Stimulated activated CD4-positive, alpha-beta T cell treated with anti-CD3 and anti-CD28 coated beads, Interleukin-4, amount 100 ng/mL, for 48 hours (primary cell): ENCODE measurements around the gene ROCK1.
"Not testable (repeated sequence)": the region's sequence is repeated elsewhere in the genome, so short reads cannot be mapped to it uniquely, and the experiment has no call there.

Experiments used
- DNase-seq, 2 donors: peaks; one replicate each; pipeline ENCODE4 v3.0.0-alpha.2; 2020; ENCODE audit warnings: low read depth in 2 of 2

ROCK1 gene

DNA sequence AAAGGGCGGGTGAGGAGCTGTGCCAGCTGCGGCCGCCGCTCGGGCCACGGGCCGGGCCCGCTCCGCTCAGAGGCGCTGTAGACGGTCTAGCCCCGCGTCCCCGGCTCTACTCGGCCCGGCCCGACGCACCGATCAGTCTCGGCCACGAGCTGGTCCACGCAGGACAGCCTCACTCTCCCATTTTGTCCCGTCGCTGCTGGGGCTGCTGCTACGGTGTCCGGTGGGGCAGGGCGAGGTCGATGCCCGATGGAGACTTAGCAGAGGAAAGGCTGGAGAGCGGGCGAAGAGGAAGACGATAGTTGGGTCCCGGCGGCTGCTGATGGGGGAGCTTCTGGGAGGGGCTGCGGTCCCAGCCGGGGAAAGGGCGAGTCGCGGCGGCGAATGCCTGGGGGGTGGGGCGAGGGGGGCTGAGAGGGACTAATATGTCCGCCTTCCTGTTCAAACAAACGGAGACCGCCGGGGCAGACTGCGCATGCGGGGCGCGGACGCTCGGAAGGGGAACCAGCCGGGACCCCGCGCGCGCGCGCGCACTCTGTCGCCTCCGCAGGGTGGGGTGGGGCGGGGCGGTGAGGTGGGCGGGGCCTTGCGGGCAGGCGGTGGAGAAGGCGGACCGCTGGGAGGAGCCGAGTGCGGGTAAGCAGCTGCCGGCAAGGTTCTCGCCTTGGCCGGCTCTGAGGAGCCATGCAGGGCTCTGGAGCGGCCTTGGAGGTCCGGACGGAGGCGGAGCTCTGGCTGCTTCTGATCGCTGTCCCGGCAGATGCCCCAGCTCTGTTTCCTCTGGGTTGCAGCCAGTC is at the start of gene ROCK1:
TSS of gene ROCK1 (minus strand) at position 468 of the 794 bp plus-strand sequence. CDS start 903 bp downstream, outside the sequence.
- DNase-seq = peak; percentile 97 to 98

DNA sequence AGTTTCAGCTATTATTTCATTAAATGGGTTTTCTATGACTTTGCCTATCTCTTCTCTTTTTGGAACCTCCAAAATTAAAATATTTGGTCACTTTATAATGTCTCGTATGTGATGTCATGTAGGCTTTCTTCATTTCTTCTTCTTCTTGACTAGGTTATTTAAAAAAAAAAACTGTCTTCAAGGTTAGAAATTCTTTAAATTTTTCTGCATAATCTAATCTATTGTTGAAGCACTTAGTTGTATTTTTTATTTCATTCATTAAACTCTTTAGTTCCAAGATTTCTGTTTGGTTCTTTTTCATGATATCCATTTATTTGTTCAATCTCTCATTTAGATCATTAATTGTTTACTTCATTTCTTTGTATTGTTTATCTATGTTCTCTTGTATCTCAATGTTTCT is 43.8 kb upstream of the ROCK1 start:
- no peak for DNase-seq

DNA sequence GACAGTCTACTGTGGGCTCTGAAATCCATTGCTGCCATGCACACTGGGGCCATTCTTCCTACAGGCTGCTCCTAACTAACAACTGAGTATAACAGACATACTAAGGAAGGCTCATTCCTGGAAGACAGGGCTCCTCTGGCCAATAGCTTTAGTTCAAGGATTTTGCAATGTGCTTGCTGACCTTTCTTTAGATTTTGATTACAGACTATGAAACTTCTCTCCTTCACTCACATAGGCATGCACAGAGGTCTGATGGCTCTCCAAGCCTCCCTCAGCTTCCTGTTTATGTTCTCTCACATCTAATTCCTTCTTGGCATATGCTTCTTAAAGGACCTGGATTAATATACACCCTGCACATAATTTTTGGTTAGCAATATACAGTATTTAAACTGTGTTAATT is 34.4 kb upstream of the ROCK1 start:
- DNase-seq = no peak

DNA sequence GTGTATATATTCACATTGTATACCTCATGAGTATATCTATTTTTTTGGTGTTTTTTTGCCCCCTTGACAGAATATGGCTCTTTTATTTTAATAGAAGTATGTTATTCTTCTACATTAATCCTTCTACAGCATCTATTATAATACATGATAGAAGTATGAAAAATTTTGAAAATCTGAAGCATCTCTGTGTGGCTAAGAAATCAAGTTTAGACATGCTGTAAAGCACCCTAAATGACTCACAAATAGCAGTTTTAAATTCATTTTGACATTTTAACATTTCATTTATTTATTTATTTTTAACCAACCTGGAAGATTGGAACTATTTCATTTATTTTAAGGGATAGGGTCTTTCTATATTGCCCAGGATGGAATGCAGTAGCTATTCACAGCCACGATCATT is 33.8 kb upstream of the ROCK1 start:
- DNase-seq = no peak

DNA sequence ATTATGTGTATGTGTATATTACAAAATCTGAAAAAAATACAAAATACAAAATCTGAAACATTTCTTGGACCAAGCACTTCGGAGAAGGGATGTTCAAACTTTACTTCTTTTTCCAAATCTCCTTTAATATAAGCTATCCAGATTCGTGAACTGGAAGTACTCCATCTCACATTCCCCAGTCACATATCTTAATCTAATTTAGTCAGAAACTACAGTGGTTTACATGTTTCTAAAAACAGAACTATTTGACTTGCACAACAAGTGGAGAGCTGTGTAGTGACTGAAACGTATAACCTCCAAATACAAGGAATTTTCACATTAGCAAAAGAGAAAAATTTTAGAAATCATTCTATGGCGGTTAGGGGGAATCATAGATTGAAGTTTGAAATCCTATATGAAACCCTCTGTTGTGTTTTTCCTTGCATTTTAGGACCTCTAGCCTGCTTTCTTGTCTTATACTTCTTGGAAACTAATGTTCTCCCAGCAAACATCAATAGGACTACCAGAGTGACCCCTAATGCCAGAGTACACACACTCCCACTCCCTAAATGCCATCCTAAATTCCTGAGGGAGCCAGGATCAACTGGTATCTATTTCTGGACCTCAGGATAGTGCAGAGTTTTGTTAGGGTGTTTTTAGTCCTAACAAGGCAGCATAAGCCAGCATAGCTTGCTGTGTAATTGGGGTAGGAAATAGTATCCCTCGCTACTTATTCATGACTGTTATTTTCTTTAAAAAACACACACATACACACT is 30.2 kb upstream of the ROCK1 start:
- no peak for DNase-seq

DNA sequence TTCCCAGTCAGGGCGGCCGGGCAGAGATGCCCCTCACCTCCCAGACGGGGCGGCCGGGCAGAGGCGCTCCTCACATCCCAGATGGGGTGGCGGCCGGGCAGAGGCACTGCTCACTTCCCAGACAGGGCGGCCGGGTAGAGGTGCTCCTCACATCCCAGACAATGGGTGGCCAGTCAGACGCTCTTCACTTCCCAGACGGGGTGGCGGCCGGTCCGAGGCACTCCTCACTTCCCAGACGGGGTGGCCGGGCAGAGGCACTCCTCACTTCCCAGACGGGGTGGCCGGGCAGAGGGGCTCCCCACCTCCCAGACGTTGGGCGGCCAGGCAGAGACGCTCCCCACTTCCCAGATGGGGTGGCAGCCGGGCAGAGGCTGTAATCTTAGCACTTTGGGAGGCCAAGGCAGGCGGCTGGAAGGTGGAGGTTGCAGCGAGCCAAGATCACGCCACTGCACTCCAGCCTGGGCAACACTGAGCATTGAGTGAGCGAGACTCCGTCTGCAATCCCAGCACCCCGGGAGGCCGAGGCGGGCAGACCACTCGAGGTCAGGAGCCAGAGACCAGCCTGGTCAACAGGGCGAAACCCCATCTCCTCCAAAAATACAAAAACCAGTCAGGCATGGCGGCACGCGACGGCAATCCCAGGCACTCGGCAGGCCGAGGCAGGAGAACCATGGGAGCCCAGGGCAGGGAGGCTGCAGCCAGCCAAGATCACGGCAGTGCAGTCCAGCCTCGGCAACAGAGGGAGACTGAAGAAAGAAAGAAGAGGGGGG is 26.3 kb upstream of the ROCK1 start:
- DNase-seq = not testable (repeated sequence)

DNA sequence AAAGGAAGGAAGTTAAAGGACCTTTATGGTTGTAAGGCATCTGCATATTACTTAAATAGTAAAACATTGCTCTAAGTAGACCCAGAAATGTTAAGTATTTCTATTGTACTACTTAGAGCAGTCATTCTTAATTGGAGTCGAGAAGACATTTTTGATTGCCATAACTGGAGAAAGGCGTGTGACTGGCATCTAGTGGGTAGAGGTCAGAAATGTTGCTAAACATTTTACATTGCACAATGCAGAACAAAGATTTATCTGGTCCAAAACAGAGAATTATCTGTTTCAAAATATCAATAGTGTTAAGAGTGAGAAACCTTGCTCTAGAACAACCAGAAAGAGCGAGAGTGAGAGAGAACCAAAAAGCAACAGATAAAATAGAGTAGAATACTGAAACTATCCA is 23.3 kb upstream of the ROCK1 start:
- DNase-seq = no peak

DNA sequence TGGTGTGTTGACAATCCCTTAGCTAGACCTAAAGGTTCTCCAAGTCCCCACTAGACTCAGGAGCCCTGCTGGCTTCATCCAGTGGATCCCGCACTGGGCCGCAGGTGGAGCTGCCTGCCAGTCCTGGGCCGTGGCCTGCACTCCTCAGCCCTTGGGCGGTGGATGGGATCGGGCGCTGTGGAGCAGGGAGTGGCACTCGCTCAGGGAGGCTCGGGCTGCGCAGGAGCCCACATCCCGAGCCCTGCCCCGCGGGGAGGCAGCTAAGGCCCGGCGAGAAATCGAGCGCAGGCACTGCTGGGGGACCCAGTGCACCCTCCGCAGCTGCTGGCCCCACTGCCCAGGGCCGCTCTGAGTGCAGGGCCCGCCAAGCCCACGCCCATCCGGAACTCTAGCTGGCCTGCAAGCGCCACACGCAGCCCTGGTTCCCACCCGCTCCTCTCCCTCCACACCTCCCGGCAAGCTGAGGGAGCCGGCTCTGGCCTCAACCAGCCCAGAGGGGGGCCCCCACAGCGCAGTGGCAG is 20.8 kb upstream of the ROCK1 start:
- no peak for DNase-seq

DNA sequence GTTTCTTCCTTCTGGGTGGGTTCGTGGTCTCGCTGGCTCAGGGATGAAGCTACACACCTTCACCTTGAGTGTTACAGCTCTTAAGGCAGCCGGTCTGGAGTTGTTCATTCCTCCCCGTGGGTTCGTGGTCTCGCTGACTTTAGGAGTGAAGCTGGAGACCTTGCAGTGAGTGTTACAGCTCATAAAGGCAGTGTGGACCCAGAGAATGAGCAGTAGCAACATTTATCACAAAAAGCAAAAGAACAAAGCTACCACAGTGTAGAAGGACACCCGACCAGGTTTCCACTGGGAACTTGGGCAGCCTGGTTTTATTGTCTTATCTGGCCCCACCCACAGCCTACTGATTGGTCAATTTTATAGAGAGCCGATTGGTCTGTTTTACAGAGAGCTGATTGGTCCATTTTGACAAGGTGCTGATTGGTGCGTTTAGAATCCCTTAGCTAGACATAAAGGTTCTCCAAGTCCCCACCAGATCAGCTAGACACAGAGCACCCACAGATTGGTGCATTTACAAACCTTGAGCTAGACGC is 20.1 kb upstream of the ROCK1 start:
- DNase-seq = no peak

DNA sequence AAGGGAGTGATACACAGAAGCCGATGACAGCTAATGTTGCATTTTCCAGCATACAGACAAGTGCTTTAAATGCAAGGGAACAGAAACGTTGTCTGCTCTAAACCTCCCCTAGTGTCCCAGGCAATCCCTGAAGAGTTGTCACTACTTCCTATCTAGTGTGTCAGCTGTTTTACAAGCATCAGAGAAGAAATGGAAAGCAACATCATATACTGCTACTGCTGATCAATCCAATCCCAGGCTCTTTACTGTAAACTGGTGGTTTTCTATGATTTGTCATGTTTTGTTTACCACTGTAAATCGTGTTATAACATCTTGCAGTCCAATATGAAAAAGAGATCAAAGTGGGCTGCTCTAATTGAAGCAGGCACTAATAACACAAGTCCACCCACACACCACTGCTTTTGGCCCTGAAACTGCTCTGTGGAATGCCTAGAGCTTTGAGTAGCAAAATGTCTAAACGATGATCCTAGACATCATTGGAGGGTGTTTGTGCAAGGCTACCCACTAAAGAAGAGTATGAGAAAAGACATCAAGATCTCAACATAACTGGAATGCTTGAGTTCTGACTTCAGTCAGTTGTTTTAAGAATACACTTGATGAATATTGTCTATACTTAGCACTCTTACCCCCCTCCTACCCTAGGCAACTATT is 18.1 kb upstream of the ROCK1 start:
- DNase-seq = no peak

DNA sequence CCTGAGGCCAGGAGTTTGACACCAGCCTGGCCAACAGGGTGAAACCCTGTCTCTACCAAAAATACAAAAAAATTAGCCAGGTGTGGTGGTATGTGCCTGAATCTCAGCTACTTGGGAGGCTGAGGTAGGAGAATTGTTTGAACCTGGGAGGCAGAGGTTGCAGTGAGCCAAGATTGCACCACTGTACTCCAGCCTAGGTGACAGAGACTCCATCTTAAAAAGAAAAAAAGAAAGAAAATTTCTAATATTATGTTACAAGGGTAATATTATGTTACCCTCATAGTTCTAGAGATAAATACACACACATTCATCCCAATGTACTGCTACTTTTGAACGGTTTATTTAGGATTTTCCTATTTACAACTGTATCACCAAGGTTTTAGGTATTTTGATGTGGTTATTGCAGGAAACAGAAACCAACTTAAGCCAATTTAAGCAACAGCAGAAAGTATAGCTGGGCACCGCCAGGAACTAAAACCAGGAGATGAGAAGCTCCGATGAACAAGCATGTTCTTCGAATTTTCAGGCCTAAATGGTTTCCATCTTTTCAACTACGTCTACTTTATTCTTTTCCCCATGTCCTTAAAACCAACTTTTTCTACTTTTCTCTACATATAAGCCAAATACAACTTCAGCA is 11.8 kb upstream of the ROCK1 start:
- no peak for DNase-seq

DNA sequence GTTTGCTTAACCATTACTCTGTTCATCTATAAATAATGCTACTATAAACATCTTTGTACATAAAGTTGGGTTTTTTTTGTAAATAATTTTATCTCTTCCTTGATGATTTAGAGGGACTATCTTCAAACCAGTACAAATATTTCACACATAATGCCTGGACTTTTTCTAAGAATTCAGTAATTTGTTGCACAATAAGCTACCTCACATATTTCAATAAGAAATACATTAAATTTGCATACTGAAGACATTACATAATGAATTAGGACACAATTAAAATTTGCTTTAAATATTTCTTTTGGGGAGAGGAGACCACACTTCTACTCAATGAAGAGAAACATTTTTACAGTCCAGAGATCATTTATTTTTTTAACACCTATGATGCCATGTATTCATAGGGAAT is 7.2 kb upstream of the ROCK1 start:
- no peak for DNase-seq

DNA sequence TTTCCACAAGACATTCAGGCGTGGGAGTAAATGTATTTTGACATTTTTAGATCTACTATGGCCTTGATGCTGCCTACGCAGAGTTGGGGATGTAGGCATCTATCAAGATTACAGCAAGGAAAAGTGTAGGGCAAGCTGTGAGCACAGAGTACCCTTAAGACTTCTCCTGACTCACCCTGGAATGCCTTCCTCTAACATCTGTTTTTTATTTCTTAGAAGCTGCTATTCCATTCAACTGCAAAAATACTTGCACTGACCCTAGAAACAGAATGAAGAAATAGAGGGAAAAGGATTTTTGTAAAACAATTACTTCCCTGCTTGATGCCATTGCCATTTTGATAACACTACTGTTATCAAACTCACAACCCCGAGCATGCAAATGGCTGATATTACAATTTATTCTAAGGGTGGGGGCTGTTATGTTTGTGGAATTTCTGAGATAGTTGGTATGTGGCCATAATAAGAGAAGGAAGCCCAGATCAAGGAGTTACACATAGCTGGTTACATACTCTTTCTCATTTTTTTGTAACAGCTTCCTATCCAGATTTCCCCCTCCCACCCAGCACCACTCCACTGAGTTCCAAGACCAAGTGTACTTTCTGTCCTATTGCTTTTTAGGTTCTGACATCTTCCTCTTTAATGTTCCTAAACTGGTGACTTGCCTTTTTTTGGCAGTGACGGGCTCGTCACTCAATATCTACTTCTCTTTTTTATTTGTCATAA is 6.0 kb upstream of the ROCK1 start:
- DNase-seq = no peak

DNA sequence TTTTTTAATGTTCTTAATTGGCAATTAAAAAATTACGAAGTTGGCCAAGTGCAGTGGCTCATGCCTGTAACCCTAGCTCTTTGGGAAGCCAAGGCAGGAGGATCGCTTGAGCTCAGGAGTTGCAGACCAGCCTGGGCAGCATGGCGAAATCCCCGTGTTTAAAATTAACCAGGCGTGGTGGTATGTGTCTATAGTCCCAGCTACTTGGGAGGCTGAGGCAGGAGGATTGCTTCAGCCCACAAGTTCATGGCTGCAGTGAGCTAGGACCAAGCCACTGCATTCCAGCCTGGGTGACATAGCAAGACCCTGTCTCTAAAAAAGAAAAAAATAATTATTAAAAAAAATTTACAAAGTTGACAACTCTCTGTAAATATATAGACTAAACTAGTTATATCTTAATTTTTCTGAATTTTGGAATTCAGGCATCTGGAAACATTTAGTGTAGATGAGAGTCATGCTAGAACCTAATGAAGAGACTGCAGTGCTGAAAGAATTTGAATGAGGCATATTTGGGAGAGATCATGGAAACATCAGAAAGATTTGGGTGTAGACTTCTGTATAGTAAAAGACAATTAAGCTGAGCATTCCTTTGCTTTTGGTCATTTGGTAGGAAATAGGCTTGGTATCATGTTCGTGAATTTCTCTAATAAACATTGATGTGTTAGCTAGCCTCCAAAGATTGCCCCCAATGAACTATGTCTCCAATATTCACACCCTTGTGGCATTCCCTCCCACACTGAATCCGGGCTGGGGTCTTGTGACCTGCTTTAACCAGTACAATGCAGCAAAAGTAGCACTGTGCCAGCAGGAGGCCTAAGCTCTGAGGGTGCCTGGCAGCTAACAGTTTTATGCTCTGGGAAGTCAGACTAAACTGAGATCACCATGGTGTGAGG is 4.2 kb upstream of the ROCK1 start:
- no peak for DNase-seq

DNA sequence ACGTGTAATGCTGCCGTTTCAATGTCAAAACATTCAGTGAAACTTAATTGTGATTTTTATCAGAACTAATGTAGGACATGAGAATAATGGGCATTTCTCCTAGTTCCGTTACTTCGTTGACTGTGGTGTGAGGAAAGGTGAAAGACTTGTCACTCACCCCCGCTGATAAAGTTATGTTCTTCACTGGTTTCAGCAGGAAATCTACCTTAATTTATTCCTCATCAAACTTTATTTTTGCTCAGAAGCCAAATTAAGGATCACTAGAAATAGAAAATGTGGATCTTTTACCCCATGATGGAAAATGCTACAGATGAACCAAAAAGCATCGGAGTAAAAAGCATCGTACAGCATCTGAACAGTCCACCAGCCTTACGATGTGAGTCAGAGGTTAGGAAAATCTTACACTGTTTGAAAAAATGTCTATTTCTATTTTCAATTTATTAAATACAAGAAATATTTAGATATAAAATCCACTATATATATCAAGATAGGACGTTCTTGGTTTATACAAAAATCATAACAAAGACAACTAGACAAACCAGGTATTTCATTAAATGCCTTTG is 1.0 kb upstream of the ROCK1 start:
- DNase-seq = no peak

DNA sequence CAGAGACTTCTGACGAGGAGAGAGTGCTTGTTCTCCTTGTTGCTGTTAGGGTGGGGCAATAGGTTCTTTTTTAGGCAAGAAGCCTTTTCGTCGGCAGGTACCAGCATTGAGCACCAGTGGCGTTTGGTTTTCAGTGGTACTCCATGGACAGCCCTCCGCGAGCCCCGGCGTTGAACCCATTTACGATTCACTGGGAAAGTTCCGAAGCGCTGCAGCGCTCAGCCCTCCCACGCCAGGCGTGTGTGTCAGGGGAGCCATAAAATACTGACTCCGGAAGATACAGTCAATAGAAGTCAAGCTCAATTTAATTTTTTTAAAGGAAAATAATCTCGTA is 494 bp upstream of the ROCK1 start:
- DNase-seq = peak; percentile 25 to 32

DNA sequence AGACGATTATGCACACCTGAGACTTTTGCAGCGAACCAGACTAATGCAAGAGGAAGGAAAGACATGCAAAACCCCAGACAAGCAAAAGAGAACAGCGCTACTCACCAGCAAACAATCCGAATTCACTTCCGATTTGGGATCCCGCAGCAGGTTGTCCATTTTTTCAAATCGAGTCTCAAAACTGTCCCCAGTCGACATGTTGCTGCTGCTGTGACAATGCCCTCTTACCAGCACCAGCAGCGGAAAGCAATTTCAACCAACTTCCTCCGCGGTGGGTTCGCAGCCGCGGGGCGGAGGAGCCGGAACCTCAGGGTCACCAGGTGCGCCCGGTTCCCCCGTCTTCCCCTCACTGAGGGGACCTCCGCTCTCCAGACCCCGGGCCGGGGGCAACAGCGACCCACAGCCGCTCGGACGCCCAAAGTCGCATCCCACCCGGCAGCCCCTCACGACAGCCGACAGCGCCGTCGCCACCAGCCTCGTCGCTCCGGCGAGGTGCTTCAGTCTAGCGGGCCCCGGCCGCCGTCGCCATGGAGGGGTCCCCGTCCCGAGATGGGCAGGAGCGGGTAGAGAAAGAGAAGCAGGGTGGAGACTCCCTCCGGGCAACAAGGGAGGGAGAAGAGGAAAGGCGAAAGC is 784 bp downstream of the ROCK1 start:
- DNase-seq = peak; percentile 38 to 44

DNA sequence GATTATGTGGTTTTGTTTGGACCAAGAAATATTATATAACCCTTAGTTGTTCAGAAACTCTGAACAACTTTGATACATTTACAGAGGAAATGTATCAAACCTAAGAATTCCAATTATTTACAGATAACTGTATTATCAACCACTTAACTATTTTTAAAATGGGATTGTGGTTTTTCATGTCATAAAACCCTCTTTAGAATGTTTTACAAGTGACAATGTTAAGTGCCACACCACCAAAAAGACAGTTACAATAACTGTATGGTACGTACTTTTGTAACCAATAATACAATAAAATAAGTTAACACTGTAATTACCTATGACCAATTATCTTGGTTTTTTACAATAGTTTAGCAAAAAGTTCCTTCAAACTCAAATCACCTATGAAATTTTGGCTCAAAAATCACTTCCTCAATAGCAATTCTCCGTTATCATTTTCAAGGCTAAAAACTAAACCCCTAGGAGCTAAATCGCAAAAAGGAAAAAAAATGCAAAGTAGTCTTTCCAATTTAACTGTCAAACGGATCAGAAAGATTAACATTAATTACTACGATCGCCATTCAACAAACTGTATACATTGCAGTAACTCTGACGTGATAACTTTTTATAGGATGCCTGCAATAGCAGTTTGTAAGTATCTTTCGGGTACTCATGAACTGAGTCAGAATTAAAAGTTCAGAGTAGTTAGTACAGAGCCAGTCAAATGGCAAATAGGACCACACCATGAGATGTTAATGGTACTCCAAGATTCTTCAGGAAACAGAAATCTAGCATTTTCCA is 1.5 kb downstream of the ROCK1 start:
- DNase-seq = no peak
